Measurements from ENCODE around the gene TCAIM. TPM values are rescaled to one million over a fixed set of nuclear protein-coding genes. Genes with fewer than 3 reads are reported as not detected.
A peak's percentile ranks its signal among the peaks of the same experiment; 100 is the strongest.

Gene TCAIM, protein sequence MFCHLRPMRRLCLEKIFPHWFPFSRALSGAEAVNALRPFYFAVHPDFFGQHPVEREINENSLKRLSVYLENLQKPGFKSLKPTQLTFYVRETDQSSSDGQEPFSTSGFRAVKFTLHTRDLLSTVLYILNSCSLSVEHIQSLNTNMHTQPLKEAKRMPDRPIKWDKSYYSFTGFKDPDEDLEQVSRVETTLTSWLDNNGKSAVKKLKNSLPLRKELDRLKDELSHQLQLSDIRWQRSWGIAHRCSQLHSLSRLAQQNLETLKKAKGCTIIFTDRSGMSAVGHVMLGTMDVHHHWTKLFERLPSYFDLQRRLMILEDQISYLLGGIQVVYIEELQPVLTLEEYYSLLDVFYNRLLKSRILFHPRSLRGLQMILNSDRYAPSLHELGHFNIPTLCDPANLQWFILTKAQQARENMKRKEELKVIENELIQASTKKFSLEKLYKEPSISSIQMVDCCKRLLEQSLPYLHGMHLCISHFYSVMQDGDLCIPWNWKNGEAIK
- total RNA-seq = 19.9 TPM
- long read RNA-seq, transcript TCAIM-203 (4 exons, 2,178 nt) = major isoform, 13 of 31 reads
- long read RNA-seq, partial matches to known transcripts = 2 of 31 reads
- long read RNA-seq, other reads (novel, unspliced or antisense) = 6 of 31 reads

- peak; percentile 99 for DNase-seq (ENCODE audit: low spot score)
Observed at GRCh38 chr3:44338010-44338827, at the start of gene TCAIM. Gene TCAIM (plus strand): TSS chr3:44338766. CDS start chr3:44354783, 16,017 bp downstream.

- DNase-seq (ENCODE audit: low spot score) = no peak
Observed at GRCh38 chr3:44289882-44290462, 48.6 kb upstream of the TCAIM start.

- no peak for DNase-seq (ENCODE audit: low spot score)
Observed at GRCh38 chr3:44292276-44292675, 46.3 kb upstream of the TCAIM start.

GRCh38 chr3:44292947-44293346 is 45.6 kb upstream of the TCAIM start:
- no peak for DNase-seq (ENCODE audit: low spot score)

DNA sequence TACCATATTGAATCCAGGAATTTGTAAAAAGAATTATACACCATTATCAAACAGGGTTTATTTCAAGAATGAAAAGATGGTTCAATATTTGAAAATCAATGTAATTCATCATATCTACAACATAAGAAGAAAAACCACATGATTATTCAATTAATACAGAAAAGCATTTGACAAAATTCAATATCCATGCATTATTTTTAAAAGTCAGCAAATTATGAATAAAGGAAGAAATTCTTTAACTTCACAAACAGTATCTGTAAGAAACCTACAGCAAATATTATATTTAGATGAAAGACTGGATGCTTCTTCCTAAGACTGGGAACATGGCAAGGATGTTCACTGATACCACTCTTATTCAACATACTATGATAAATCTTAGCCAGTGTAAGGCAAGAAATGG is 41.3 kb upstream of the TCAIM start:
- no peak for DNase-seq (ENCODE audit: low spot score)

- DNase-seq (ENCODE audit: low spot score) = no peak
Observed at GRCh38 chr3:44301746-44302145, 36.8 kb upstream of the TCAIM start.

- DNase-seq (ENCODE audit: low spot score) = no peak
Observed at GRCh38 chr3:44309500-44309899, 29.1 kb upstream of the TCAIM start.

DNA sequence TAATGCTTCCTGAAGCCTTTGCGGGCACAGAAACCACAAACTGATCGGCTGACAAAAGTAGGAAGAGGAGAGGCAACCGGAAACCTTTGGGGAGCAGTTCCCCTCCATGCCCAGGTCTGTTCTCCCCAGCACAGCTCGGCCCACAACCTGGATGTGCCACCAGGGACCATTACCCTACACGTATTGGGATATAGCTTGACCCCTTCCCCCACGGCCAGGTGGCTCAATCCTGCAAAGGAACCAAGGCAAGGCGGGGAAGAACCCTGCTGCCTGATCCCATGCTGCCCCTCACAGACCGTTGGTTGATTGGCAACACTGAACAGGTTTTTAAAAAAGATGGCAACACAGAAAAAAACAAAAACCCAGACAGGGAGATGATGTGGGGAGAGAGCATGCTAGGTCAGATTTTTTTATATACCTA is 19.7 kb upstream of the TCAIM start:
- no peak for DNase-seq (ENCODE audit: low spot score)

- no peak for DNase-seq (ENCODE audit: low spot score)
Observed at GRCh38 chr3:44321335-44321734, 17.2 kb upstream of the TCAIM start.

DNA sequence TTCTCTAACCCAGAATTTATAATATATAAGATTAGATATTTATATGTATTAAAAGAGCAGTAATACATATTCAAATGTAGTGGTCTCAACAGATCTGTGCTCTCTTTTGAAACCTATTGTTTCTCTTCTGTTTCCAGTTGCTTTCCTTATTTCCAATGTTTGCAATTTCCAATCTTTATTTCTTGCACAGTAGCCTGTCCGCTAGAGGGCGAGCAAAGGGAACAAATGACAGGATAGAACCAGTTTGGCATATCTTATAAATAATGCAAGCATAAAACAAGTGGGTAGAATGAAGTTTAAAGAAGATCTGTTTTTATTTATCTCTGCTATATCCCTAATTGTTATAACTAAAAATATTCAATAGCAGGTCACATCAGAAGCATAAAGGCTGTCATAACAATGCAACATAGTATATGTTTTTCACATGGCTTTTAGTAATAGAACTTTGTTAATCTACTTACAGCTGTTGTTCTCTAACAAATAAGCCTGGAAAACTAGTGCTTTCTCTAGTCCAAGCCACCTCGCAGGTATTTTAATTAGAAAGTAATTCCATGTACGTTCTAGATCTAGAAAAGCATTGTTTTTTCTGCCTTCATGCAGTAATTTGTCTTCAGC is 15.1 kb upstream of the TCAIM start:
- DNase-seq (ENCODE audit: low spot score) = no peak

DNA sequence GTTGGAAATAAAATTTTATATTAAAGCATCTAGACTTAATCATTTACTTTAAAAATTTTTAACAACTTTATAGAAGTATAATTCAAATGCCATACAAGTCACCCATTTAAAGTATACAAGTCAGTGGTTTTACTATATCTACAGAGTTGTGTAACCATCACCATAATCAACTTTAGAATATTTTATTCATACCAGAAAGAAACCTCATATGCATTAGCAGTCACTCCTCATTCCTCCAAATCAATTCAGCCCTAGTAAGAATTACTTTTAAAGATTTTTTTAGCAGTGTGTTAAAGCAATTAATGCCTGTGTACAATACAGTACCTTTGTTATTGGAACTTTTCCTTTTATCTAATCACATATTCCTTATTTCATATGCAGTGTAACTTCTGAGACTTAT is 14.0 kb upstream of the TCAIM start:
- DNase-seq (ENCODE audit: low spot score) = no peak

DNA sequence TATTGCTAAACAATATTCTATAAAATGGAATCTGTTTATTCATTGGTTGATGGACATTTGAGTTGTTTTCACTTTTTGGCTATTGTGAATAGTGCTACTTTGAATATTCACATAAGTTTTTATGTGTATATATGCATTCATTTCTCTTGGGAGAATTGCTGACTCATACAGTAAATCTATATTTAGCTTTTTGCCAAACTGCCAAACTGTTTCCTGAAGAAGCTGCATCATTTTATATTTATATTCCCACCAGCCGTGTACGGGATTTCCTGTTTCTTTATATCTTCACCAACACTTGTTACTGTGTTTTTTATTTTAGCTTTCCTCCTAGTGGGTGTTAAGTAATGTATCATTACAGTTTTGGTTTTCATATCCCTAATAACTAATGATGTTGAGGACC is 12.5 kb upstream of the TCAIM start:
- no peak for DNase-seq (ENCODE audit: low spot score)

DNA sequence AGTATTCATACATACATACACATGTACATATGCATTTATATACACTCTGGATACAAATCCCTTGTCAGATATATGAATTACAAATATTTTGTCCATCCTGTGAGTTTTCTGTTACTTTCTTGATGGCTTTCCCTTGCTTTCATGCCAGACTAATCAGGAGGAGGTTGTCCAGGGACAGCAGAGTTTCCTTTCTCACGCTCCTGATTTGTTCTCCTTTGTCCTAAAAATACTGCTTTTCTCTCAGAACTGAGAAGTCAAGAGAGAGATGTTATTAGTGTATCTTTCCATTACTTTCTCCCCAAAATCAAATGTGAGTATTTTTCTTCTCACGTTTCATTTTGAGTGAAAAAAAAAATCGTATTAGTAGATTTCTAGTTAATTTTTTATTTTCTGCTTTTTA is 12.1 kb upstream of the TCAIM start:
- no peak for DNase-seq (ENCODE audit: low spot score)

DNA sequence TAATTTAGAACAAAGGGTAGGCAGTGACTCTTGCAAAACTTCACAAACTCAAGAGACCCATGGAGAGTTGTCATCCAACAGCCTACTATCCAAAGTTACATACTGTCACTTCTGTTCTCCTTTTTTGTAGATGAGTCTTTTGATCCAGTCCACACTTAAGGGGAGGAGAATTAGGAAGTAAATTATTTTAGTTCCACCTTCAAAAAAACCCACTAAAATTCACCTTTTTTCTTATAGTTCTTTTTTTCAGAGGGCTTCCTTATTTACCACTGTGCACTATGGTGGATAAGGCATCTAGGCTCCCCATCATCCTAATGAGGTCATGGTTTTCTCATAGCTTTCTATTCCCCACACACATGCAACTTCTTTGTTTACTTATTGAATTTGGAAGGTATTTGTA is 8.6 kb upstream of the TCAIM start:
- DNase-seq (ENCODE audit: low spot score) = no peak

DNA sequence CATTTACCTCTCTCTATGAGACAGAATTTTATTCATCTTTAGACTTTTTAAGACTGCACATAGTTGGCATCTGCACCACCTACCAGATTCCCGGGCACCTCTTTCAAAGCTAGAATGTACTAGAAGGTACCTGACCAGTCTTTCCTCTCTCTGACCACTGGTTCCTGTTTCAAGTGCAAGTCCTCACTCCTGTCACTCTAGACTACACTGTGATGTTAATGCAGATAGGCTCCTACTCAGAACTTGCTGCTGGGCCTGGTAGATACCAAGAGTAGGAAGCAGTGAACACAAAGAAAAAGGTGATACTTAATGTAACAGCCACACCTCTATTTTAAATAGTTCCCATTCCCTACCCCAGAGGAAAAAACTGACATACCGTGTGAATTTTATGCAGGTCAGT is 8.1 kb upstream of the TCAIM start:
- no peak for DNase-seq (ENCODE audit: low spot score)

DNA sequence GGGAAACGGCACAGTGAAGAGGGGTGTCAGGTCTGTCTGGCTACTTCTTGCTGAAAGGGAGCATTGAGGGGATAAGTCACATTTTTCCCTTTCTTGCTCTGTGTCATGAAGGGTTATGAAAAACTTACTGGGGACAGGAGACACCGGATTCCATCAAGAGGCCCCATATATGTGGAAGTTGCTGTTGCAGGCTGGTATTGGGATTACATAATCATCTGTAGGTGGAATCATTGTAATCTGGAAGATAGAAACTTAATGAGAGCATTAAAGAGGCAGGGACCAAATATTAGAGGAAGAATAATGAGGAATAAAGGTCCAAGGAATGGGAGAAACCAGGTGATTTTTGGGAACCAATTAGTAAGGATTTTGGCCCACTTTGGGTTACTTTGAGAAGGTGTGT is 4.2 kb upstream of the TCAIM start:
- no peak for DNase-seq (ENCODE audit: low spot score)

- no peak for DNase-seq (ENCODE audit: low spot score)
Observed at GRCh38 chr3:44337248-44337785, 1.2 kb upstream of the TCAIM start.

DNA sequence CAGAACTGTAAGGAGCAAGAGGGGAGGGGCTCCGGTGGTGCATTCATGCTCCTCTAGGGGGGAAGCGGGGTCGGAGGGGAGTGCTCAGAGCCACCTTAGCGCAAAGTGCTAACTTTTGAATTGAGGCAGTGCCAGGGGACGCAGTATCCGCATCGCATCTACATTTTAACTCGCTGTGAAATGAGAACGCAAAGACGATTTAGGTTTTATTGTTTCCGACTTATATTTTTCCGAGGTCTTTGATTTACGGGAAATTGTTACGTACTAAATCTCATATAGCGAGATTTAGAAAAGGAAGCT is 212 bp downstream of the TCAIM start:
- no peak for DNase-seq (ENCODE audit: low spot score)

- no peak for DNase-seq (ENCODE audit: low spot score)
Observed at GRCh38 chr3:44339181-44340057, 853 bp downstream of the TCAIM start.

DNA sequence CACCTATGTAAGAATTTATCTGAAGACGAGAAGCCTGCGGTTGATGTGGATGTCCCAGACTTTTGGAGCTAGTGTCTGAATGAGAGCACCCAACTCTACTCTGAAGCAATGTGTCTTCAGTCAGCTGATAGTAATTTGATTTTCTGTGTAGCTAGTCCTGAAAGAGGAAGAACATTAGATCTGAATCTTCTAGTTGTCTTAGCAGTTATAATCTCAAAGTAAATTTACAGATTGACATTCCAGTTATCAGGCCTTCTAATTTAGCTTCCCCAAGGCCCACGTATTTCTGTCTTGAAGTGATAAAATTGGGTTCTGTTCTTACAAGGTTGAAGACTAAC is 1.5 kb downstream of the TCAIM start:
- DNase-seq (ENCODE audit: low spot score) = no peak
